Activated naive CD4-positive, alpha-beta T cell treated with anti-CD3 and anti-CD28 coated beads, Interleukin-2, amount 50 U/mL, for 24 hours (primary cell): ENCODE measurements around the gene NSF.

ENCODE experiments used
- H3K27ac Mint-ChIP-seq: one replicate; pipeline ENCODE4 v1.8.0; 2021; ENCODE audit warnings: mild to moderate bottlenecking, mixed read lengths
- H3K27me3 Mint-ChIP-seq: one replicate; pipeline ENCODE4 v1.8.0; 2021; ENCODE audit warnings: mixed read lengths
- H3K36me3 Mint-ChIP-seq: one replicate; pipeline ENCODE4 v1.8.0; 2021; ENCODE audit warnings: mixed read lengths
- H3K4me1 Mint-ChIP-seq: one replicate; pipeline ENCODE4 v1.8.0; 2021; ENCODE audit warnings: mixed read lengths
- H3K4me3 Mint-ChIP-seq: one replicate; pipeline ENCODE4 v1.8.0; 2021; ENCODE audit warnings: mild to moderate bottlenecking, mixed read lengths
- H3K9me3 Mint-ChIP-seq: one replicate; pipeline ENCODE4 v1.8.0; 2021; ENCODE audit warnings: mixed read lengths

The NSF gene

GRCh38 chr17:46771561-46772474 lies 181.3 kb downstream of the NSF start:
- H3K27me3 Mint-ChIP-seq = peaks cover 17% of the 10 kb centered on the region
- H3K4me3 Mint-ChIP-seq = peak overlapping the region; percentile 78
- no peak overlapping the region for H3K27ac Mint-ChIP-seq
- H3K9me3 Mint-ChIP-seq = no peaks in the 10 kb centered on the region
- no peaks in the 10 kb centered on the region for H3K36me3 Mint-ChIP-seq
- peaks cover 8% of the 10 kb centered on the region for H3K4me1 Mint-ChIP-seq

- no peaks in the 10 kb centered on the region for H3K9me3 Mint-ChIP-seq
- H3K27ac Mint-ChIP-seq = no peak overlapping the region
- peaks cover 19% of the 10 kb centered on the region for H3K27me3 Mint-ChIP-seq
- peak overlapping the region; percentile 78 for H3K4me3 Mint-ChIP-seq
- peaks cover 8% of the 10 kb centered on the region for H3K4me1 Mint-ChIP-seq
- H3K36me3 Mint-ChIP-seq = no peaks in the 10 kb centered on the region
Measured at GRCh38 chr17:46772475-46773220, 182.2 kb downstream of the NSF start.

- peaks cover 20% of the 10 kb centered on the region for H3K27me3 Mint-ChIP-seq
- H3K9me3 Mint-ChIP-seq = no peaks in the 10 kb centered on the region
- no peak overlapping the region for H3K4me3 Mint-ChIP-seq
- peaks cover 8% of the 10 kb centered on the region for H3K4me1 Mint-ChIP-seq
- H3K27ac Mint-ChIP-seq = no peak overlapping the region
- H3K36me3 Mint-ChIP-seq = no peaks in the 10 kb centered on the region
Measured at GRCh38 chr17:46773221-46773605, 182.7 kb downstream of the NSF start.

- H3K36me3 Mint-ChIP-seq = no peaks in the 10 kb centered on the region
- H3K9me3 Mint-ChIP-seq = no peaks in the 10 kb centered on the region
- H3K27me3 Mint-ChIP-seq = peaks cover 20% of the 10 kb centered on the region
- H3K27ac Mint-ChIP-seq = no peak overlapping the region
- no peak overlapping the region for H3K4me3 Mint-ChIP-seq
- H3K4me1 Mint-ChIP-seq = peaks cover 8% of the 10 kb centered on the region
Measured at GRCh38 chr17:46773676-46774075, 183.2 kb downstream of the NSF start.

GRCh38 chr17:46774108-46774737 lies 183.8 kb downstream of the NSF start:
- Mint-ChIP-seq H3K27me3 (peaks cover 20% of the 10 kb centered on the region), H3K9me3 (no peaks in the 10 kb centered on the region)

GRCh38 chr17:46776298-46777005 lies 186.0 kb downstream of the NSF start:
- Mint-ChIP-seq H3K27me3 (peaks cover 14% of the 10 kb centered on the region), H3K9me3 (no peaks in the 10 kb centered on the region), H3K4me3 (no peak overlapping the region), H3K36me3 (no peaks in the 10 kb centered on the region), H3K27ac (no peak overlapping the region), H3K4me1 (no peaks in the 10 kb centered on the region)

More at GRCh38 chr17:46774108-46774737, 183.8 kb downstream of the NSF start:
- H3K27ac Mint-ChIP-seq = peak overlapping the region; percentile 31
- no peaks in the 10 kb centered on the region for H3K36me3 Mint-ChIP-seq
- no peak overlapping the region for H3K4me3 Mint-ChIP-seq
- H3K4me1 Mint-ChIP-seq = peaks cover 8% of the 10 kb centered on the region

- Mint-ChIP-seq H3K27me3 (peaks cover 9% of the 10 kb centered on the region), H3K36me3 (no peaks in the 10 kb centered on the region), H3K27ac (no peak overlapping the region), H3K4me1 (no peaks in the 10 kb centered on the region), H3K9me3 (no peaks in the 10 kb centered on the region), H3K4me3 (no peak overlapping the region)
Measured at GRCh38 chr17:46777943-46778915, 187.8 kb downstream of the NSF start.

GRCh38 chr17:46780003-46780373 lies 189.5 kb downstream of the NSF start:
- Mint-ChIP-seq H3K9me3 (no peaks in the 10 kb centered on the region), H3K4me1 (no peaks in the 10 kb centered on the region), H3K36me3 (no peaks in the 10 kb centered on the region), H3K27me3 (peaks cover 4% of the 10 kb centered on the region), H3K27ac (no peak overlapping the region), H3K4me3 (no peak overlapping the region)

GRCh38 chr17:46782250-46782953 lies 191.9 kb downstream of the NSF start:
- Mint-ChIP-seq H3K4me1 (no peaks in the 10 kb centered on the region), H3K4me3 (no peak overlapping the region), H3K27ac (no peak overlapping the region), H3K9me3 (no peaks in the 10 kb centered on the region), H3K27me3 (peaks cover 1% of the 10 kb centered on the region), H3K36me3 (no peaks in the 10 kb centered on the region)

GRCh38 chr17:46783031-46783593 lies 192.6 kb downstream of the NSF start:
- Mint-ChIP-seq H3K9me3 (no peaks in the 10 kb centered on the region), H3K4me3 (no peak overlapping the region), H3K36me3 (no peaks in the 10 kb centered on the region), H3K27ac (no peak overlapping the region), H3K4me1 (no peaks in the 10 kb centered on the region), H3K27me3 (no peaks in the 10 kb centered on the region)

GRCh38 chr17:46785696-46786095 lies 195.2 kb downstream of the NSF start:
- no peak overlapping the region for H3K27ac Mint-ChIP-seq
- H3K36me3 Mint-ChIP-seq = no peaks in the 10 kb centered on the region
- no peaks in the 10 kb centered on the region for H3K9me3 Mint-ChIP-seq
- H3K4me3 Mint-ChIP-seq = no peak overlapping the region
- no peaks in the 10 kb centered on the region for H3K4me1 Mint-ChIP-seq
- no peaks in the 10 kb centered on the region for H3K27me3 Mint-ChIP-seq

- H3K4me3 Mint-ChIP-seq = no peak overlapping the region
- no peaks in the 10 kb centered on the region for H3K9me3 Mint-ChIP-seq
- no peaks in the 10 kb centered on the region for H3K36me3 Mint-ChIP-seq
- H3K27ac Mint-ChIP-seq = no peak overlapping the region
- peaks cover 3% of the 10 kb centered on the region for H3K27me3 Mint-ChIP-seq
- H3K4me1 Mint-ChIP-seq = no peaks in the 10 kb centered on the region
Measured at GRCh38 chr17:46787478-46787877, 197.0 kb downstream of the NSF start.

GRCh38 chr17:46788300-46788699 lies 197.8 kb downstream of the NSF start:
- Mint-ChIP-seq H3K27me3 (peaks cover 3% of the 10 kb centered on the region), H3K4me1 (no peaks in the 10 kb centered on the region), H3K4me3 (no peak overlapping the region), H3K27ac (no peak overlapping the region), H3K9me3 (no peaks in the 10 kb centered on the region), H3K36me3 (no peaks in the 10 kb centered on the region)

- Mint-ChIP-seq H3K27me3 (peaks cover 3% of the 10 kb centered on the region), H3K4me3 (no peak overlapping the region), H3K9me3 (no peaks in the 10 kb centered on the region), H3K27ac (no peak overlapping the region), H3K4me1 (no peaks in the 10 kb centered on the region), H3K36me3 (no peaks in the 10 kb centered on the region)
Measured at GRCh38 chr17:46788796-46789195, 198.3 kb downstream of the NSF start.
